ENCODE measurements around the gene CABP1.
"Not testable (repeated sequence)": the region's sequence is repeated elsewhere in the genome, so short reads cannot be mapped to it uniquely, and the experiment has no call there.

Gene CABP1

DNA sequence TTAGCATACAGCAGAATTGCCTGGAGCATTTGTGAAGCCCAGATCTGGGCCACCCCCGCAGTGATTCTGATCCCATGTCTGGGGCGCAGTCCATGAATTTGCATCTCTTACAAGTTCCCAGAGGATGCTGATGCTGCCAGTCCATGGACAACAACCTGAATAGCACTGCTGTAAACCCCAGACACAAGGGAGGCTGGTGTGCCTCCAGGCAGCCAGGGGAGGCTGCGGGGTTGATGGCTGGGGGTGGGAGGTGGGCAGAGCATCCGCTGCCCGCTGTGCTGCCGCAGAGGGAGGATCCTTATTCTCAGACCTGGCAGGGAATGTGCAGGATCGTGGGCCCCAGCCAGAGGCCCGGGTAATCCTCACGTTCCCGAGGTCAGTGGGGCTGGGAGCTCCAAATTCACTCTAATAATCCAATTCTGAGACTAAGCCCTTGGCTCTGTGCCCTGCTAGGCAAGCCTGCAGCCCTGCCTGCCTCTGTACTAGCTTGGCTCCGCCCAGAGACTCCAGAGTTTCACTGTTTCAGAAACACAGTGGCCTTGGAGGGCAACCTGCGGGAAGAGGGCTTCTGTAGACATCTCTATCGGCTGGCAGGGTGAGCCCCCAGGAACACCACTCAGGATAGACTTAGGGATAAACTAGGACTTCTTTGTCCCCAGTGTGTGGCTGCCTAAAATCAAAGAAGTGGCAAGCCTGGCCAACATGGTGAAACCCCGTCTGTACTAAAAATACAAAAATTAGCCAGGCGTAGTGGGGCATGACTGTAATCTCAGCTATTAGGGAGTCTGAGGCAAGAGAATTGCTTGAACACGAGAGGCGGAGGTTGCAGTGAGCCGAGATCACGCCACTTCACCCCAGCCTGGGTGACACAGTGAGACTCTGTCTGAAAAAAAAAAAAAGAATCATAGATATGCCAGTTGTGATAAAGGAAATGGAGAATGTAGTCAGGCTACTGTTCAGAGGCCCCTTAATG lies 28.7 kb downstream of the CABP1 start:
- no peak for DNase-seq

GRCh38 chr12:120670237-120670636 lies 29.8 kb downstream of the CABP1 start:
- DNase-seq = not testable (repeated sequence)

GRCh38 chr12:120670667-120671066 lies 30.2 kb downstream of the CABP1 start:
- no peak for DNase-seq

DNA sequence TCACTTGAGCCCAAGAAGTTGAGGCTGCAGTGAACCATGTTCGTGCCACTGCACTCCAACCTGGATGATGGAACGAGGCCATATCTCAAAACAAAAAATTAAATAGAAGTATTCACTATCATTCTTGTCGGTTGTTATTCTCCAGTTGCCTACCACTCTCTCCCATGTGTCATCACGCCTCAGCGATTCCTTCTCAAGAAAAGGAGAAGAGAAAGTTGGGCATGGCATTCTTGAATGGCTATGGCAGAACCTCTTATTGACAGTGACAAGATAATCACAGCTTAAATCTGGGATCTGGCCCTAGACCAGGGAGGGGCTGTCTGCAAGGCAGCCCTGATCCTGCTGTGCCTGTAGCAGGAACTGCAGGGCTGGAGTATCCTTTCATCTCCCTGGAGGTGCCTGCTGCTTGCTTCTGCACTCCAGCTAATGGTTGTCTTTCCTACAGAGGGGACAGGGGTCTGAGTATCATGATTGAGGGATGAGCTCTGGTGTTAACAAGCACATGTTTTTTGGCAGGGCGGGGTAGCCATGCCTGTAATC lies 33.7 kb downstream of the CABP1 start:
- DNase-seq = no peak

DNA sequence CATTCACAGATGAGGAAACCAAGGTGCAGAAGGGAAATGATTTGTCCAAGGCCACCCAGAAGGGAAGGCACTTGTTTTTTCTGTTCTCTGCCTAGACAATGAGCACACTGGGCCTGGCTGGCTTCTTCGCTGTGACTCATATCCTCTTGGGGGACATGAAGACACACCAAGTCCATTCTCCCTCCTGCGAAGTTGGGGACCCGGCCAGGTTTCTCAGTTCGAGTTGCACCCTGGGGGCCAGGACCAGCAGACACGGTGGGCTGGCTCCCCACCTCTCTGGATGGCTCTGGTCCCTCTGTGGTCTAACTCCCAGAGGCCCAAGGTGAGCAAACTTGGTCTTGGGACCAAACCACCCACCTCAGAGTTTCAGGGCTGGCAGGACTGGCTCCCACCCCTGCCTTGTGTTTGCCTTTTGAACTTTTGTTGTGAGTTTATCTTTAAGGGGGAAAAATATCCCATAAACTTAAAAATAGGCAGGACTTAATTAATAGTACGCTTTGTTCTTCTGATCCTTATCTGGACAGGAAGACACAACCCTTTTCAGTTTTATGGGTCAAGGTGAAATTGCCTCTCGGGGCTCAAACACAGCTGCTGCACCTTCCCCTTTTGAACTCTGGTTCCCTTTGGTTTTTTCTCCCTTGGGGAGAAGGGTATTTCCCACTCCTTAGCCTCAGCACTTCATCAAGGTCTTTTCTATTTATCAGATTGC lies 37.5 kb downstream of the CABP1 start:
- DNase-seq = no peak

DNA sequence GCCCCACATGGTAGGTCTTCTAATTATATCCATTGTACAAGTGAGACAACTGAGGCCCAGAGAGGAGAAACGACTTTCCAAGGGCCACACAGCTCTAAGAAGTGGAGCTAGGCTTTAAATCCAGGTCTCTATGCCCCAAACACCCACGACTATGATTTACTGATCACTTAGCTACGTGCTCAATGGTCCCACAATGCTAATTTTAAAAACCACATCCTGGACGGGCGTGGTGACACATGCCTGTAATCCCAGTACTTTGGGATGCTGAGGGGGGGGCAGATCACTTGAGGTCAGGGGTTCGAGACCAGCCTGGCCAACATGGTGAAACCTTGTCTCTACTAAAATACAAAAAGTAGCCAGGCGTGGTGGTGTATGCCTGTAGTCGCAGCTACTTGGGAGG lies 38.1 kb downstream of the CABP1 start:
- no peak for DNase-seq

DNA sequence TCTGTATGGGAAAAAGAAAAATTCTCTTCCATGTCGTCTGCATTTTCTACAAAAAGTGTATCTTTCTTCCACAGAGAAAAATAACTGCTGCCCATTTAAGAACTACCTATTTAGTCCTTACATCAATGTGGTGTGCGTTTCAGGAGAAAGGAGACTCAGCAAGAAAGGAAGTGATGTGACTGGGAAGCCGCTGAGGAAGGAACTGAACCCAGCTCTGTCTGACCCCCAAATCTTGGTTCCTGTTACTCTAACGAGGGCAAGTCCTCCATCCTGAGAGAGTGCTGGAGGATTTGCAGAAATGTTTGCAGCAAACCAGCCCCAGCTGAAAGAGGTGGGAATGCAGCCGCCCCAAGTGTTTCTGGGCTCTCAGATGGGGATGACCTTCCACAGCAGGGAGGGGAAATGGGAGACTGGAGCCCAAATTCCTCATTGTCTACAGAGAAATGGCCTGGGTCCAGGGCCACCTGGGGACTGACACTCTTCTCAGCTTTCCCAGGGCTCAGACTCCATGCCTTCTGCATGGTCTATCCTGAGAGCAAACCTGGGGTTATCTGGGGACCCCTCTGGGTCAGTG lies 39.8 kb downstream of the CABP1 start:
- no peak for DNase-seq

DNA sequence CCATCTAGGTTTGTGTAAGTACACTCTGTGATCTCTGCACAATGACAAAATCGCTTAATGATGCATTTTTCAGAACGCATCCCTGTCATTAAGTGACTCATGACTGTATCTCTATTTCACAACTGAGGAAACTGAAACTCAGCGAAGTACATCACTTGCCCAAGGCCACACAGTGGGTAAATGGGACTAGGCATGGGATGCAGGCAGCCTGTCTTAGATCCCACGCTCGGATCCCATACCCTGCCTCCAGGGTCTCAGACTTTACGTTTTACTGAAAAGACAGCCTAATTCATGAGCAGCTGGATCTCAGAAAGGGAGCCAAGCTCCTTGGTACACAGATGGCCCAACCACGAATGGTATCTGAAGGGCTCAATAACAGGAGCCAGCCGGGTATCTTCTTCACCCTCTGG lies 44.1 kb downstream of the CABP1 start:
- no peak for DNase-seq

GRCh38 chr12:120685522-120685921 lies 45.1 kb downstream of the CABP1 start:
- no peak for DNase-seq

DNA sequence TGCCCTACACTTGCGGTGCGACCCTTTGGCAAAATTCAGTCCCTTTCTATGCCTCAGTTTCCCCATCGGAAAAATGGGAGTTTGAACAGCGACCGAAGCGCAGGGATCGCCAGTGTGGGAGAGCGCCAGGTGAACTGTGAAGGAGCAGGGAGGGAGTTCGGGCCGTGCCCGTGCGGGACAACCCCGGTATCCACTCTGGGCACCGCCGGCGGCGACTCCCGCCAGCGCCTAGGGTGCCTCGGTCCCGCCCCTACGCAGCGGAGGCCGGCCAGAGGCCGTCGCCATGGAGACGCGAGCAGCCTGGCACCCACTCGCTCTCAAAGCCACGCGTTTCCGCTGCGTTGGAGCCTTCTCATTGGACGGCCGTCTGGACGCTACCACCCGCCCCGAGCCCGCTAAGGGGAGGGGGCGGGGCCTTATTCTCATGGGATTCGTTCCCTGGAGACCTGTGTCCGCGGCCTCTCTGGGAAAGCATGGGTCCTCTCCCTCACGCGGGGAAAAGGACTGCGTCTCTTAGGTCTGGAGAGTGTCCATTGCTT lies 45.8 kb downstream of the CABP1 start:
- peak; percentile 99 for DNase-seq

- DNase-seq = peak; percentile 98
These were observed 46.5 kb downstream of the CABP1 start, which contains the start of gene MLEC for GRCh38 chr12:120686690-120687577. TSS of gene MLEC (plus strand) at chr12:120687149. CDS start at chr12:120687297, 148 bp downstream.

GRCh38 chr12:120687578-120688289 lies 47.3 kb downstream of the CABP1 start:
- no peak for DNase-seq

DNA sequence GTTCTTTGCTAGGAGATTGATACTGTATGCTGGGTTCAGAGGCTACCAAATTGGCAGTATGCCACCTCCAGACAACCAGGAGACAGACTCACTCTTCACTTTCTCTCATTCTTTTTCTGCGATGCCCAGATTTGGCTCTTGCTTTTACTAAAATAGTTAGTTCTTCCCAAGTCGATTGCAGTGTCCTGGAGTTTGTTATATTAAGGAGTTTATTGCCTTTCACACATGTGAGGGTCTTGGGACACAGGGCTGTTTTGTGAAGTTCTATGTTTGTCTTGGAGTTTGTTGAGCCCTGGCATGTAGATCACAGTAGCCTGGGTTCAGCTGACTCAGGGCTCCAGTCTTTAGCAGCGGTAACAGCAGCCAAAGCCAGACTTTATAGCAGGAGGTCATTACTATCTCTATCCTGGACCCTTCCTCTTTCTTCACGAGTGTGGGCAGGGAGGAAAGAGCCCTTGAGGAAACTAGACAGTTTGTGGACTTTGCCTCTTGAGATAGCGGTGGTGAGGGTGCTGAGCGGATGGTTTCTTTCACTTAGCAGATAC lies 48.2 kb downstream of the CABP1 start:
- DNase-seq = no peak

DNA sequence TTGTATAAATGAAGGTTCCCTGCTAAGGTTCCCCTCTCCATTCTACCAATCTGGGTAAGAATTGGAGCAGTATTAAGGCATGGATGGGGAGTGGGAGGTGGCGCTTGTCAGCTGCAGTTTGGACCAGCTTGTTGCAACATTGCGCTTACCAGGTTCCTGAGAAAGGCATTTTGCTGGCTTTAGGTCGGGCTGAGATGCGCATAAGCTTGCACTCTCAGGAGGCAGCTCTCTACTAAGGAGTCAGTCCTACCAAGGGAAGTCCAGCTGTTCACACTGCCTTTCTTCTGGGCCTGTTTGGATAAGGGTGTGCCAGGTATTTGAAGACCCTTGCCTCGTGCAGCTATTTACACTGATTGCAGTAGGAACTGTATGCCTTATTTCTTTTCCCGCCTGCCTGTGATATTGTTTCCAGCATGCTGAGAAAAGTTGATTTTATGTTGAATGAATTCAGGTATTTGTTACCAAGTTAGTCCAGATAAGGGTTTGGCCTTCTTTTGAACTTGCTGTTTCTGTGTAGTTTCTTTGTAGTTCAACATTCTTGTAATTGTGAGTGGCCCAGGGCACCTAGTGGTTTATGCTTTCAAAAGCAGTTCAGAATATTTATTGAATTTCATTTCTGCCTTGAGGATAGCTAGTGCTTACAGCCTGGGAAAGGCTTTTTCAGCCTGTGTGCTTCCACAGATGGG lies 49.1 kb downstream of the CABP1 start:
- DNase-seq = no peak

DNA sequence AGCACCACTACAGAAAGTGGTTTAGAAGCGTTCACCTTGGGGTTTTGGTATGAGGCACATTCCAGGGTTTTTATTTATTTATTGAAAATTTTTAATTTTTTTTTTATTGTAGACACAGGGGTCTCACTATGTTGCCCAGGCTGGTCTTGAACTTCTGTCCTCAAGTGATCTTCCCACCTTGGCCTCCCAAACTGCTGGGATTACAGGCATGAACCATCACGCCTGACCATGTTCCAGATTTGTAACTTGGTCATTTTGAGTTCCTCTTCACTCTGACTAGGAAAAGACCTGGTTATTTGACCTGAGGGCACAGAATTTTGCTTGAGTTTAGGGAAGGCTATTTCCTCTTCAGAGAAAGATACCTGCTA lies 49.6 kb downstream of the CABP1 start:
- no peak for DNase-seq

DNA sequence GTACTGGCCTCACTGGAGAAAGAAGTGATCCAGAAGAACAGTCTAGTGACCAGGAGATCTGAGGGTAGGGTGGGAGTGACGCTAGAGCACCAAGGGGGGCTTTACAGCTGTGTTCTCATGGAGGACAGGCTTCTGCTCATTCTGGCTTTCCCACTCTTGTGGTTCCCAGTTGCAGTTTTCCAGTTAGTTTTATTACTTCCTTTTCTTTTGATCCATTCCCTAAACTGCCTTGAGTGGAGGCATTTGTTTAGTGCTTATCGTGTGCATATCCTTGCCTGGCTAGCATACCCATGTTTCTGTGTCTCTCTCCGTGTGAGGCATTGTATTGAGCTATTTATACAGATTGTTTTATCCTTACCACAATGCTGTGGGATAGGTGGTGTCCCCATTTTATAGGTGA lies 50.6 kb downstream of the CABP1 start:
- DNase-seq = no peak

DNA sequence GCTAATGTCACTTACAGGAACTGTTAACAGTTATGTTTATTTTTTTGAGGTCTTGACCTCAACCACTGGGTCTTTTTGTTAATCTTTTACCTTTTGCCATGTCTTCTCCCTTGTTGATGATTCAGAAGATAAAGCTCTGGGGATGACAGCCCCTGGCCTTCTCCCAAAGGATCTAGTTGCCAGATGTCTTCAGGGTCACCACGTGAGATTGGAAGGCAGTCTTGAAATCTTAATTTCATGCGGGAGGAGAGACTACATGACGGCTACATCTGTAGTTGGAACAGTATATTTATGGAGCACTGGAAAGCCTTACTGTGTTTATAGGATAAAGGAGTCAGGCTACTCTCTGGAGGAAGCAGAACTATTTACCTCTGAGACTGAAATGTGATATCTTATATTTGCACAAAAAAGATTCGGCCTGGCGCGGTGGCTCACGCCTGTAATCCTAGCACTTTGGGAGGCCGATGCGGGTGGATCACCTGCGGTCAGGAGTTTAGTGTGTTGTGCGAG lies 52.2 kb downstream of the CABP1 start:
- no peak for DNase-seq

- no peak for DNase-seq
These were observed 53.4 kb downstream of the CABP1 start for GRCh38 chr12:120693848-120694247.

- no peak for DNase-seq
These were observed 56.2 kb downstream of the CABP1 start for GRCh38 chr12:120696626-120697025.

GRCh38 chr12:120697344-120697743 lies 56.9 kb downstream of the CABP1 start:
- no peak for DNase-seq
